Cerebellar nuclear complex (tissue), 1 donor: ENCODE results near the gene MORN4.
A peak's percentile ranks its signal among the peaks of the same experiment; 100 is the strongest.
"Not testable (repeated sequence)": the region's sequence is repeated elsewhere in the genome, so short reads cannot be mapped to it uniquely, and the experiment has no call there.

ENCODE experiments used
- DNase-seq, 2 experiments: peaks; one replicate each; lab custom pipeline; 2025; lab: John Stamatoyannopoulos, UW

MORN4 gene

GRCh38 chr10:97596101-97597082 lies 36.9 kb downstream of the MORN4 start:
- no peak for DNase-seq

GRCh38 chr10:97593421-97593820 lies 39.9 kb downstream of the MORN4 start:
- no peak for DNase-seq

GRCh38 chr10:97590748-97591495 lies 42.4 kb downstream of the MORN4 start:
- DNase-seq, result no peak

GRCh38 chr10:97590082-97590747 lies 43.1 kb downstream of the MORN4 start:
- DNase-seq, result no peak

- DNase-seq, result no peak
These were observed 43.8 kb downstream of the MORN4 start, which contains the start of gene C10orf62 for GRCh38 chr10:97589479-97589878. Gene C10orf62, plus strand, starts transcription at chr10:97589721. Its CDS starts 177 bp downstream, at chr10:97589898.

GRCh38 chr10:97587183-97587582 lies 46.1 kb downstream of the MORN4 start:
- no peak for DNase-seq

- no peak for DNase-seq
These were observed 47.9 kb downstream of the MORN4 start for GRCh38 chr10:97585439-97585811.

- no peak for DNase-seq
These were observed 48.4 kb downstream of the MORN4 start for GRCh38 chr10:97584798-97585438.

GRCh38 chr10:97584060-97584797 lies 49.1 kb downstream of the MORN4 start, which contains the start of gene HOGA1:
Gene HOGA1, plus strand, starts transcription at chr10:97584389. Its CDS starts 315 bp downstream, at chr10:97584704.
- peak; percentile 100 for DNase-seq

- DNase-seq, result no peak
These were observed 49.8 kb downstream of the MORN4 start for GRCh38 chr10:97583476-97583875.

GRCh38 chr10:97582169-97582568 lies 51.1 kb downstream of the MORN4 start:
- DNase-seq, result no peak

- DNase-seq, result no peak
These were observed 52.6 kb downstream of the MORN4 start for GRCh38 chr10:97580421-97581367.

GRCh38 chr10:97578171-97578844 lies 55.0 kb downstream of the MORN4 start:
- no peak for DNase-seq

GRCh38 chr10:97577701-97578100 lies 55.6 kb downstream of the MORN4 start:
- no peak for DNase-seq

- DNase-seq, result not testable (repeated sequence)
These were observed 56.8 kb downstream of the MORN4 start for GRCh38 chr10:97576487-97576886.

- no peak for DNase-seq
These were observed 58.1 kb downstream of the MORN4 start for GRCh38 chr10:97575127-97575668.

GRCh38 chr10:97574374-97575126 lies 58.8 kb downstream of the MORN4 start:
- DNase-seq, result peak; percentile 31 to 69

- no peak for DNase-seq
These were observed 59.6 kb downstream of the MORN4 start for GRCh38 chr10:97573672-97574071.
